Loucy (cell line): ENCODE data around the gene TPCN1.

Source experiments
- H2AFZ ChIP-seq: fragments of 200-600 bp; sonication (generic); 2 replicates; pipeline ENCODE4 v1.6.0; 2016; ENCODE audit warnings: antibody characterized with exemption, mild to moderate bottlenecking, low read length, moderate library complexity
- H3F3A ChIP-seq: fragments of 200-600 bp; 2 replicates; pipeline ENCODE4 v1.6.0; 2016; ENCODE audit warnings: antibody characterized with exemption, low read depth, mild to moderate bottlenecking
- H3K27me3 ChIP-seq: fragments of 200-600 bp; sonication (generic); 2 replicates; pipeline ENCODE4 v1.6.1; 2014; ENCODE audit warnings: low read length, mild to moderate bottlenecking; ENCODE audit not compliant: insufficient read depth, poor library complexity, severe bottlenecking
- H3K36me3 ChIP-seq: fragments of 200-600 bp; sonication (generic); 2 replicates; pipeline ENCODE4 v1.6.1; 2016; ENCODE audit warnings: low read length; ENCODE audit not compliant: insufficient read depth
- H3K4me1 ChIP-seq: fragments of 200-600 bp; sonication (generic); 2 replicates; pipeline ENCODE4 v1.5.1; 2014; ENCODE audit warnings: low read length, mild to moderate bottlenecking; ENCODE audit not compliant: insufficient read depth, poor library complexity, severe bottlenecking
- H3K4me2 ChIP-seq: fragments of 200-600 bp; sonication (generic); 2 replicates; pipeline ENCODE4 v1.6.0; 2014; ENCODE audit warnings: antibody characterized with exemption, low read length, low read depth, mild to moderate bottlenecking; ENCODE audit not compliant: poor library complexity, severe bottlenecking
- H3K4me3 ChIP-seq: fragments of 200-600 bp; sonication (generic); 2 replicates; pipeline ENCODE4 v1.5.1; 2014; ENCODE audit warnings: low read length, mild to moderate bottlenecking, mixed read lengths; ENCODE audit not compliant: poor library complexity, severe bottlenecking
- H3K79me2 ChIP-seq: fragments of 200-600 bp; sonication (generic); 2 replicates; pipeline ENCODE4 v1.6.1; 2014; ENCODE audit warnings: low read length; ENCODE audit not compliant: insufficient read depth
- H3K9ac ChIP-seq: fragments of 200-600 bp; sonication (generic); 2 replicates; pipeline ENCODE4 v1.6.0; 2014; ENCODE audit warnings: mild to moderate bottlenecking, low read depth, low read length, moderate library complexity; ENCODE audit not compliant: poor library complexity, severe bottlenecking
- H3K9me2 ChIP-seq: fragments of 200-600 bp; sonication (generic); replicated peaks from 2 replicates; pipeline ENCODE4 v1.6.1; 2016; ENCODE audit warnings: low read depth, low read length, mixed read lengths
- H3K9me3 ChIP-seq: fragments of 200-600 bp; sonication (generic); 2 replicates; pipeline ENCODE4 v1.6.1; 2014; ENCODE audit warnings: mild to moderate bottlenecking, antibody characterized with exemption, low read length, low read depth; ENCODE audit not compliant: insufficient read depth
- H4K20me1 ChIP-seq: fragments of 200-600 bp; sonication (generic); 2 replicates; pipeline ENCODE4 v1.6.0; 2014; ENCODE audit warnings: antibody characterized with exemption, low read length, mild to moderate bottlenecking; ENCODE audit not compliant: insufficient read depth, poor library complexity, severe bottlenecking
- CTCF ChIP-seq: fragments of 200-600 bp; sonication (generic); conservative IDR thresholded peaks from 2 replicates; pipeline ENCODE4 v1.5.1; 2014; ENCODE audit warnings: mild to moderate bottlenecking, antibody characterized with exemption, low read length
- EZH2phosphoT487 ChIP-seq: fragments of 200-600 bp; IDR thresholded peaks from 2 replicates; pipeline ENCODE4 v1.6.1; 2018; ENCODE audit warnings: antibody characterized with exemption, mild to moderate bottlenecking, moderate library complexity, borderline replicate concordance

The TPCN1 gene

GRCh38 chr12:113241191-113242025 is 20.1 kb downstream of the TPCN1 start:
- H3F3A ChIP-seq: no peaks in the 10 kb centered on the region
- no peaks in the 10 kb centered on the region for H3K27me3 ChIP-seq
- H3K4me3 ChIP-seq: no peak overlapping the region
- H4K20me1 ChIP-seq: no peaks in the 10 kb centered on the region
- TF ChIP-seq EZH2phosphoT487: no peak
- TF ChIP-seq CTCF: no peak
- H3K9me2 ChIP-seq: no peaks in the 10 kb centered on the region
- no peaks in the 10 kb centered on the region for H3K9me3 ChIP-seq
- no peaks in the 10 kb centered on the region for H3K36me3 ChIP-seq
- H3K4me1 ChIP-seq: no peaks in the 10 kb centered on the region
- H3K4me2 ChIP-seq: no peak overlapping the region
- H2AFZ ChIP-seq: no peak overlapping the region
- no peaks in the 10 kb centered on the region for H3K79me2 ChIP-seq
- H3K9ac ChIP-seq: no peak overlapping the region

- Histone ChIP-seq H3K36me3 (no peaks in the 10 kb centered on the region), H3K9me3 (no peaks in the 10 kb centered on the region), H3K9me2 (no peaks in the 10 kb centered on the region), H3F3A (no peaks in the 10 kb centered on the region), H4K20me1 (no peaks in the 10 kb centered on the region), H2AFZ (no peak overlapping the region), H3K27me3 (no peaks in the 10 kb centered on the region), H3K9ac (no peak overlapping the region), H3K4me3 (no peak overlapping the region), H3K4me2 (no peak overlapping the region), H3K79me2 (no peaks in the 10 kb centered on the region), H3K4me1 (no peaks in the 10 kb centered on the region)
- TF ChIP-seq CTCF (no peak), EZH2phosphoT487 (no peak)
These were observed 20.8 kb downstream of the TPCN1 start for GRCh38 chr12:113242026-113242418.

- Histone ChIP-seq H3F3A (no peaks in the 10 kb centered on the region), H3K9me2 (no peaks in the 10 kb centered on the region), H3K4me3 (no peak overlapping the region), H3K27me3 (no peaks in the 10 kb centered on the region), H4K20me1 (no peaks in the 10 kb centered on the region), H3K9me3 (no peaks in the 10 kb centered on the region), H3K79me2 (no peaks in the 10 kb centered on the region), H3K4me1 (no peaks in the 10 kb centered on the region), H2AFZ (no peak overlapping the region), H3K36me3 (no peaks in the 10 kb centered on the region), H3K4me2 (no peak overlapping the region), H3K9ac (no peak overlapping the region)
- TF ChIP-seq CTCF (no peak), EZH2phosphoT487 (no peak)
These were observed 21.3 kb downstream of the TPCN1 start for GRCh38 chr12:113242560-113242959.
